NCI-H187 treated with DMSO at 0.1 percent for 48 hours (cell line): Measurements from ENCODE around the gene PPP1CC.
"Not testable (repeated sequence)": the region's sequence is repeated elsewhere in the genome, so short reads cannot be mapped to it uniquely, and the experiment has no call there.

Source experiments
- DNase-seq: peaks from one replicate; lab custom pipeline; 2025; lab: John Stamatoyannopoulos, UW

The PPP1CC gene

DNA sequence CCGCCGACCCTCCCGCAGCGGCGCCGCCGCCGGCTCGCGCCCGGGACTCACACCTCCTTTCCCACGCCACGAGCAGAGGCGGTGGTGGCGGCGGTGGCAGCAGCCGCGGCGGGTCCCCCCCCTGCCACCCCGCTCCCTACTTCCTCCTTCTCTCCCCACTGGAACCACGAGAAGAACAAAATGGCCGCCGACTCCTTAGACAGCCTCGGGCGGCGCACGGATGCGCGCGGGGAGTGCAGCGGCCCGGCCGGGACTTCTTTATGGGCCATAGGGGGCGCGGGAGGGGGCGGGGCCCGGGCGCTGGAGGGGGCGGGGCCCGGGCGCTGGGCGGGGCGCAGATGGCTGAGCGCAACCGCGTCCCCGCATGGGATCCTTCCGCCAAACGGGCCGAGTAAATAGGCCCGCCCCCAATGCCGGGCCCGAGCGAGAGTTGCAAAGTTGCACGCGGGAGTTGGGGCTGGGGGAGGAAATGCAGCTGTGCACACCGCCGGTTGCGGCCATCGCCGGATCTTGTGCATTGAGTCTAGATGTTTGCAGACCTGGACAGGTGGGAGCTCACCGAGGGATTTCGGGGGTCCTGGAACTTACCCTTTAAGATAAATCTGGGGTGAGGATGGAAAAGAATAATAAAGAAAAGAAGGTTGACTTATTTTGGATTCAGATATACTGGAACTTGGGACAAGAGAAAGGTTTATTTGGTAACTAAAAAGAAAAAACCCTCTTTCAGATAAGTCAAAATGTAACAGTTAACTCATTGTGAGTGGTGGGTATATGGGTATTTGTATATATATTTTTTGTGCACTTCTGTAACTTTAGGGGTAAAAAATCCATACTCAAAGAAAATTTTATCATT is at the start of gene PPP1CC:
PPP1CC (minus strand) TSS at position 174 of the 853 bp plus-strand sequence. CDS start 184 bp downstream, outside the sequence.
- peak; percentile 94 for DNase-seq

- DNase-seq = no peak
These were observed 48.9 kb upstream of the PPP1CC start for GRCh38 chr12:110791589-110791988.

DNA sequence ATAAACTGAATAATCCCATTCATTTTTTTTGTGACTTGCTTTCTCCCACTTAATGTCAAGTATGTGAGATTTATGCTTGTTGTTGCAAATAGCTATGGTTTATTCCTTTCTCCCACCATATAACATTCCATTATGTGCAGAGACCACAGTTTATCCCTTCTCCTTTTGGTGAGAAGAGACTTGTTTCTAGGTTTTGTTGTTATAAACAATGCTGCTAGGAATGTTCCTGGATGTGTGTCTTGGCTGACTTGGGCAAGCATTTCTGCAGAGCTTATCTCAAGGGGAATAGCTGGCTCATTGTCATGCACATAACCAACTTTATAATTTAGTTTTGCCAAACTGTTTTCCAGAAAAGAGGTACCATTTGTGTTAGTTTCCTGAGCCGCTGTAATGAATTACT is 47.6 kb upstream of the PPP1CC start:
- DNase-seq = no peak

- DNase-seq = no peak
These were observed 43.3 kb upstream of the PPP1CC start for GRCh38 chr12:110786012-110786411.

- no peak for DNase-seq
These were observed 42.5 kb upstream of the PPP1CC start for GRCh38 chr12:110785240-110785639.

- no peak for DNase-seq
These were observed 40.2 kb upstream of the PPP1CC start for GRCh38 chr12:110782922-110783321.

DNA sequence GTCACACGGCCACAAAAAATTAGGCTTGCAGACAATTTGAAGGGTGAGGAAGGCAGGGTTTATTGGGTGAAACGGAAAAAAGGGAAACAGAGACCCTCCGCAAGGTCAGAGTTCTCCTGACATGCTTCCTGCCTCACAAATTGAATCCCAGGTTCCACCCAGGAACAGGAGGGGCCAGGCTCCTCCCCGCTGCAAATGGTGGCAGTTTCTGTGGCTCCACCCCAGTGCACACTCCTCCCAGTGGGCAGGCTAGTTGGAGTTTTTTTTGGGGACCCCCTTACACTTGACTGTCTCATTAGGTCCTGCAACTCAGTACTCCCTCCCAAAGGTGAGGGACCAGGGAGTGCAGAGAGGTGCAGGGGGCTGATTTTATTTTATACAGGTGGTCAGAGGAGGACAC is 39.4 kb upstream of the PPP1CC start:
- no peak for DNase-seq

GRCh38 chr12:110780448-110780847 is 37.8 kb upstream of the PPP1CC start:
- no peak for DNase-seq

DNA sequence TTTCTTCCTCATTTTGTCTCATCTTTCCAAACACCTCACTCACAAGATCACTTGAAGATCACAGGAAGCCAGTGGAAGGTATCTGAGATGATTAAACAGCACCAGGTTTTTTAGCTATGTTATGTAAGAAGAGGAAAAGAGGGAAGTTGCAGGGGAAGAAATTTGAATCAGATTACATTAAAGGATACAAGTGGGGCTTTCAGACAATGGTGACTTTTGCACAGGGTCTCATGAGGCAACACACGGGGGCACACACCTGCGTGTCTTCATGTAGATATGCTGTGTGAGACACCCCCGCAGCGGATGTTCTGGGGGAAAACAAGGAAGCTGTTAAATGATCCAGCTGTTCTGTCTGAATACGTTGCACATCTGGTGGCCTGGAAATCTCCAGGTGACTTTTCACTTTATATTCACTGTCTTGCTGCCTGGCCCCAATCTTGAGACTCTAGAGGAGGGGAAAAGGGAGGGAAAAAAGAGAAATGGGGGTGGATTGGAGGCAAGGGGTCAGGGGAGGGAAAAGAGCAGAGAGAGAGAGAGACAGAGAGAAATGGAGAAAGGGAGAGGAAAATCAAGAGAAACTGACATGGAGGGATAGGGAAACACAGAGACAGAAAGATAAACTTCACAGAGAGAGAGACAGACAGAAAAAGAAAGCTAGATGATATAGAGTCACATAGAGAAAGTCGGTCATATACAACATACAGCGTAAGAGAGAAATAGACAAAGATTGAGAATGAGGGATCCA is 36.3 kb upstream of the PPP1CC start:
- DNase-seq = no peak

DNA sequence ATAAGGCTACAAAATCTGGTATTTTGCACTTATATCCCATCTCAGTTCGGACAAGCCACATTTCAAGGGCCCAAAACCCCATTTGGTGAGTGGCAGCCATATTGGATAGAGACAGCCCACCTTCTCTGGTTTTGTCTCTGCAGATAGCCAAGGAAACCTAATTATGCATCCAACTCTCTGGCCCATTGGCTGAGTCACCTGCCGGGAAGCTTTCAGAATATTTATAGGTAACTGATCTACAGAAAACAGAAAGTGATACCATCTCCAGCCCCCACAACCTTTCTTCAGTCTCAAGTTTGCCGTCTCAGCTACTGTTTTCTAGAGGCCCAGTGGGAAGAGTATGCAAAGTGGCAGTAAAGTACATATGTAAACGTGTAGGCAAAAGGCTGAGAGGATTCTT is 33.7 kb upstream of the PPP1CC start:
- DNase-seq = no peak

GRCh38 chr12:110775997-110776396 is 33.3 kb upstream of the PPP1CC start:
- DNase-seq = no peak

GRCh38 chr12:110774824-110775223 is 32.1 kb upstream of the PPP1CC start:
- no peak for DNase-seq

GRCh38 chr12:110768960-110769359 is 26.3 kb upstream of the PPP1CC start:
- no peak for DNase-seq

DNA sequence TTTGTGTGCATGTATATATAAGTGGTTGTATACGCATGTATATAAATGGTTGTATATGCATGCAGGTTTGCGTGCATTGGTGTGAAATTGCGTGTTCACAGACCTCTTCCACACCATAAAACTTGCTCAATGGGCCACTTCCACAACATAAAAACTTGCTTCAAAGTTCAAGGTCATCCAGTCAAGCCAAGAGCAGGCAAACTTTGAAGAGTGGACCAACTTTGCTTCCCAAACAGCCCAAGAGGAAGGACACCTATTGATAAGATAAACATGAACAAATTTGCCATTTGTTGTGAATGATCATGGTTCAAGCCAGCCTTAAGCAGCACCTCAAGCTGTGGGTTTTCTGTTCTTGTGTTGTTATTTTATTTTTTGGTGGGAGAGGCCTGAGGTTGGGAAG is 25.2 kb upstream of the PPP1CC start:
- DNase-seq = no peak

- no peak for DNase-seq
These were observed 23.8 kb upstream of the PPP1CC start for GRCh38 chr12:110766311-110767154.

DNA sequence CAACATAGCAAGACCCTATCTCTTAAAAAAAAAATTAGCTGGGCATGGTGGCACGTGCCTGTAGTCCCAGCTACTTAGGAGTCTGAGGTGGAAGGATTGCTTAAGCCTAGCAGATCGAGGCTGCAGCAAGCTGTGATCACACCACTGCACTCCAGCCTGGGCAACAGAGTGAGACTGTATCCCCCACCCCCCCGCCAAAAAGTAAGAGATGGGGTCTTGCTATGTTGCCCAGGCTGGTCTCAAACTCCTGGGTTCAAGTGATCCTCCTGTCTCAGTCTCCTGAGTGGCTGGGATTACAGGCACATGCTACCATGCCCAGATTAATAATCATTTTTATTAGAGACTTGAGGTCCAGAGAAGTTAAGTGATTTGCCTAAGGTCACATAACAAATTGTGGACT is 22.9 kb upstream of the PPP1CC start:
- not testable (repeated sequence) for DNase-seq

DNA sequence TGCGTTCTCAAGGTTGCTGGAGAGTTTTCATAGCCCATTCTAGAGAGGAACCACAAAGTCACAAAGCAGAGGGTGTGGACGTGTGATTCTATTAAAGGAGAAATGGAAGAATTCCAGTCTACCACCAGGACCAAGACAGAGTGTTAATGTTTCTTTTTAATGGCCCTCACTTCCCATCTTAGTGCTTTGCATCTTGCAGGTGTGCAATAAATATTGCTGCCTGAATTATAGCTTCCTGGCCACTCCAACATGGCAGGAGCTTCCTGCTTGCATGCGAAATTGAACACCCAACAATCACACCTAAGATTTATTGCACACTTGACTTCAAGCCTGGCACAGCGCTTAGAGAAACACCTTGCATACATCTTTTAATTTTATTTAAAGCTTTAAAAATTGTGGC is 22.4 kb upstream of the PPP1CC start:
- peak; percentile 77 for DNase-seq

- no peak for DNase-seq
These were observed 20.9 kb upstream of the PPP1CC start for GRCh38 chr12:110763583-110763982.

GRCh38 chr12:110762891-110763290 is 20.2 kb upstream of the PPP1CC start:
- DNase-seq = no peak

DNA sequence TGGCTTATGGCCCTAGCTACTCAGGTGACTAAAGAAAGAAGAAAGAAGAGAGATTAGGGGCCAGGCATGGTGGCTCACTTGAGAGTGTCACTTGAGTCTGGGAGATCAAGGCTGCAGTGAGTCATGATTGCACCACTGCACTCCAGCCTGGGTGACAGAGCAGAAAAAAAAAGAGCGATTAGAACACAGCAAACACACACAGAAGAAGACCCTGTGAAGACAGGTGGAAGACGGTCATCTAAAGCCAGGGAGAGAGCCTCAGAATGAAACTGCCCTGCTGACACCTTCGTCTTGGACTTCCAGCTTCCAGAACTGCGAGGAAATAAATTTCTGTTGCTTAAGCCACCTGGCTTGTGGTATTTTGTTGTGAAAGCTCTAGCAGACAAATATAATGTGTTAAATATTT is 17.5 kb upstream of the PPP1CC start:
- DNase-seq = no peak

GRCh38 chr12:110758922-110759321 is 16.2 kb upstream of the PPP1CC start:
- no peak for DNase-seq

DNA sequence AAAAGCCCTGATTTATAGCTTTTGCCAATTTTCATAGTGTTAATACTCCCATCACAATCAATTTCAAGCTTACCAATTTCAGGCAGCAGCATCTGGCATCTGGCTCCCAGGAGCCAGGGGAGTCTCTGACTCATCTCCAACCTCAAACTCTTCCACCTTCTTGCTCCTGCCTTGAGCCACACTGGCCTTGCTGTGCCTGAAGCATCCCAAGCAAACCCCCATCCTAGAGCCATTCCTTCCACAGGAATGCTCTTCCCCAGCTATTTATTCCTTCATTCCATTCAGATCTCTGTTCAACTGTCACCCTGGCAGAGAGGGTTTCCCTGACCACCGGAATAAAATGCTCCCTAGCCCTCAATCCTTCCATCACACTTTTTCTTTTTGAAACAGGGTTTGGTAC is 13.9 kb upstream of the PPP1CC start:
- DNase-seq = no peak
